GM21576 (cell line): ENCODE data around the gene MIGA2.

Experiments
- ATAC-seq: cut with Tn5 transposase; IDR thresholded peaks from one replicate; pipeline ENCODE4 v1.9.1; 2021; ENCODE audit warnings: mild to moderate bottlenecking, moderate library complexity; ENCODE audit not compliant: unreplicated experiment

The MIGA2 gene

GRCh38 chr9:129036923-129037766 is 719 bp downstream of the MIGA2 start:
- no peak for ATAC-seq

DNA sequence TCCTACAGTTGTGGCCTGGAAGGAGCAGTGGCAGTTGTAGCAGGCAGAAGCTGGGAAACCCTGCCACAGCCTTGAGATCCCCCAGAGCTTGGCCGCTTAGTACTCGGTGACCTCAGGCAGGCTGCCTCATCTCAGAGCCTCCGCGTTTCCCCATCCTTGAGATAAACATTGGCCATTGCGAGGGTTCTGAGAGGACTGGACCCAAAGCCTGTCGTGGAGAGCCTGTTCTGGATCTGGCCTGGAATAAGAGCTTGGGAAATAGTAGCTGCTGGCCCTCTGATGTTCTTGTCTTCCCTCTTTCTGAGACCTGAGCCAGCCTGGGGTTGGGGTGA is 1.3 kb downstream of the MIGA2 start:
- no peak for ATAC-seq

DNA sequence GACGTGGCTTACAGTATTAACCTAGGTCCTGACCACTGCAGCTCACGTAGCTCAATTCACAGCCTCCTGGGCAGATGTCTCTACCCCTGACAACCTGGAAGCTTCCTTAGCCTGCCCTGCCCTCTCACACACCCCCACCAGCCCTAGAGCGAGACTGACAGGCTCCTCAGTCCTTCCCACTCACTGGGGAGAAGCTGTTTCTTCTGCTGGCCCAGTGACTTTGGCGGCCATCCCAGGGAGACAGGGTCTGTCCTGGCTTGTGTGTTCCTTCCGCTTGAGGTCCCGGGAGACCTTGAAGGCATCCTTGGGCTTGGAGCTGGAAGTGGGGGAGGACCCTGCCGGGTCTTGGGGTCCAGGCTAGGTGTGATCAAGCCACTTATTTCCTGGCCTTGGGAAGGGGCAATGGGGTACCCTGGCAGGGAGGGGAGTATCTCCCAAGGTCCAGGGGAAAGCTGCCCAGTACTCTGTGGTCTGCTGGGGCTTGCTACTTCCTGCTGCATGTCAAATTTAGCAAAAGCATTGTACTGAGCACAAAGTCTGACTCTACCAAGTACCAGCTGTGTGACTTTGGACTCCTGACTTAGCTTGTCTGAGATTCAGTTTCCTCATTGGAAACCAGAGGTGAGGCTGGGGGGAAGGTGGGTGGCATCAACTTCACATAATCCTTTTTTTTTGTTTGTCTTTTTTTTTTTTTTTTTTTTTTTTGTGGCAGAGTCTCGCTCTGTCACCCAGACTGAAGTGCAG is 1.9 kb downstream of the MIGA2 start:
- no peak for ATAC-seq

- ATAC-seq, result no peak
Measured at GRCh38 chr9:129040113-129040643, 3.8 kb downstream of the MIGA2 start.

DNA sequence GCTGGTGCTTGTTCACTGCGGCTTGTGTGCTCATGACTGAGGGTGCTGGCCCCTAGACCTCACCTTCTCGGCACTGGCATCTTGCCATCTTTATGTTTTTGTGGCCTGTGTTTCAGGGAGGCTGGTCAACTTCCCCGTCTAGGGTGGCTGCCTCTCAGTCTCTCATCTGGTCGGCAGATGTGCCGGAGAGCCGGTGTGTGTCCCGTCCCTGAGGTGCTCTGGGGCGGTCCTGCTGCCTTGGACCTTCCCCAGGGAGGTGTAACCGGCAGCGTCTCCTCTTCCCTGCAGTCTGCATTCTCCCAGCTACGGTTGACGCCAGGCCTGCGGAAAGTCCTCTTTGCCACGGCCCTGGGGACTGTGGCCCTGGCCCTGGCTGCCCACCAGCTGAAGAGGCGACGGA is 5.6 kb downstream of the MIGA2 start:
- no peak for ATAC-seq

GRCh38 chr9:129052592-129052991 is 16.2 kb downstream of the MIGA2 start:
- ATAC-seq, result no peak

DNA sequence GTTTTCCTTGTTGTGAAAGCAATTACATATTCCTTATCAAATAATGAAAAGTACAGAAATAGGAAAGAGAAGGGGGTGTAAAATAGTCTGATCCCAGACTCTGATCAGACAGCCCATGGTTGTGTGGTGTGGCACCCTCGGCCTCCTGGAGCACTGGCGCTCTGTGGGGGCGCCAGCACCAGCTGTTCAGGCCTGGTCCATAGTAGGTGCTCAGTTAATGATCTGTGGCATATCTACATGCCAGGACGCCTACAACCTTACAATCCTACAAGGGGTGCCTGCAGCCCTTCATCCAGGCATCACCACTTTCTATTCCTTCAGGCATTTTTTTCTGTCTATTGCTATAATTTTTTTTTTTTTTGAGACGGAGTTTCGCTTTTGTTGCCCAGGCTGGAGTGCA is 16.6 kb downstream of the MIGA2 start:
- no peak for ATAC-seq

- no peak for ATAC-seq
Measured at GRCh38 chr9:129054163-129054851, 17.9 kb downstream of the MIGA2 start.

- no peak for ATAC-seq
Measured at GRCh38 chr9:129058965-129059795, 22.8 kb downstream of the MIGA2 start.

GRCh38 chr9:129059796-129060785 is 23.7 kb downstream of the MIGA2 start:
- no peak for ATAC-seq

DNA sequence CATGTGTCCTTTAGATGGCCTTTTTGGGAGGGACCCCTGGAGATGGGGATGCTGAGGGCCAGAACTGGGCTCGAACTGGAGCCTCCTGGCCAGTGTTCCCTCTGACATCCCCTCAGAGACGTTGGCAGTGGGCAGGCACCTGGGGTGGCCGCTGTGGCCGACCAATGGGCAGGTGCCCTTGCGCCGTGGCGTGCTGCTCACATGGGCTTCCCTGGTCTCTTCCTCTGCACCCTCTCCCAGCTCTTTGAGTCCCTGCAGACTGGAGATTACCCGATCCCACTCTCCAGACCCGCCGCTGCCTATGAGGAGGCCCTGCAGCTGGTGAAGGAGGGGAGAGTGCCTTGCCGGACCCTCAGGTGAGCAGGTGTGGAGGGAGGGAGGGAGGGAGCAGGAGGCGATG is 24.6 kb downstream of the MIGA2 start:
- ATAC-seq, result no peak

DNA sequence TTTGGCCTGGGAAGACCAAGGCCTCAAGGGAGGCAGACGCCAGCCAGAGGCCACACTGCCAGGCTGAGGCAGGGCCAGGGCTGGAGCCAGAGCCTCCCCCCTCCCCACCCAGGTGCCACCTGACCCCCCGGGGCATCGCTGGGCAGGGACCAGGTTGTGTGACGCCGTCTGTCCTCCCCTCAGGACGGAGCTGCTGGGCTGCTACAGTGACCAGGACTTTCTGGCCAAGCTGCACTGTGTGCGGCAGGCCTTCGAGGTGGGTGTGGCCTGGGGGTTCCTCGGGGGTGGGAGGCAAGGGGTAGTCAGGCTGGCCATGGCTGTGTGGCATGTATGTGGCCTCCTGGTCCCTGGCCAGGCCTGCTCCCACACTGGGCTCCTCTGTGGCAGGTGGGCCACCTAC is 26.6 kb downstream of the MIGA2 start:
- no peak for ATAC-seq

- no peak for ATAC-seq
Measured at GRCh38 chr9:129064499-129064908, 28.1 kb downstream of the MIGA2 start.

DNA sequence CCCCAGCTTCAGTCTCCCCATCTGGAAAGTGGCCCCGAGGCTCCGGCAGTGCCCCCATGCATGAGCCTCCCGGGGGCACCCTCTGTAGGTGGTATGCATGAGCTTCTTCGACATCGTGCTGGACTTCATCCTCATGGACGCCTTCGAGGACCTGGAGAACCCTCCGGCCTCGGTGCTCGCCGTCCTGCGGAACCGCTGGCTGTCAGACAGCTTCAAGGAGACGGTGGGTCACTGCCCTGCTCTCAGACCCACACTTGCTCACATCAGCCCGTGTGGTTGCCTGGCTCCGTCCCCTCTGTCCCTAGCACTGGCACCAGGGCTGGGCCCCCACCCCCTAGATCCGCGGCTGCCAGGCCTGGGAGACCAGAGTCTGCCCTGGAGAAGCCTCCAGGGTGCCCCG is 31.7 kb downstream of the MIGA2 start:
- no peak for ATAC-seq

- ATAC-seq, result peak; percentile 48
Measured at GRCh38 chr9:129068990-129069861, 32.8 kb downstream of the MIGA2 start.

DNA sequence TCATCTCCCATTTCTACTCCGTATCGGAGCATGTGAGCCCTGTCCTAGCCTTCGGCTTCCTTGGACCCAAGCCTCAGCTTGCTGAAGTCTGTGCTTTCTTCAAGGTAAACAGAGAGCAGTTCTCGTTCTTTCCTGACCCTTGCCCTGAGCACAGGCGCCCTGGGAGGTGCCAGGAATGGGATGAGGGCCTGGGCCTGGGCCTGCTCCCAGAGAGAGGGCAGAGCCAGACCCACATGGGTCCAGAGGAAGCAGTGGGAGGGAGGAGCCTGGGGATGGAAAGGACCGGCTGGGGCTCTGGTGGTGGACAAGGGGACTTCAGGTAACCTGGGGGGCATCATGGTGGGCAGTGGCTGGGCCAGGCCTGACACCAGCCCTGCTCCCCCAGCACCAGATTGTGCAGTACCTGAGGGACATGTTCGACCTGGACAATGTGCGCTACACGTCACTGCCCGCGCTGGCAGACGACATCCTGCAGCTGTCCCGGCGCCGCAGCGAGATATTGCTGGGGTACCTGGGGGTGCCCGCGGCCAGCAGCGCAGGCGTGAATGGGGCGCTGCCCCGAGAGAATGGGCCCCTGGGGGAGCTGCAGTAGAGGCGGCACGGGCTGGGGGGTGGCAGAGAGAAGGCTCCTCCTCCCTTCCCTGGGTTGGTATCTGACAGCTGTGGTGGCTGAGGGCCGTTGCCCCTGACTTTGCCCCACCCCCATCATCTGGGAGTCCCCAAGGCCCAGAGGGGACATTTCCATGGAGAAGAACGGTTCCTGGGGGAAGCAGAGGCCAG is 33.6 kb downstream of the MIGA2 start:
- no peak for ATAC-seq

DNA sequence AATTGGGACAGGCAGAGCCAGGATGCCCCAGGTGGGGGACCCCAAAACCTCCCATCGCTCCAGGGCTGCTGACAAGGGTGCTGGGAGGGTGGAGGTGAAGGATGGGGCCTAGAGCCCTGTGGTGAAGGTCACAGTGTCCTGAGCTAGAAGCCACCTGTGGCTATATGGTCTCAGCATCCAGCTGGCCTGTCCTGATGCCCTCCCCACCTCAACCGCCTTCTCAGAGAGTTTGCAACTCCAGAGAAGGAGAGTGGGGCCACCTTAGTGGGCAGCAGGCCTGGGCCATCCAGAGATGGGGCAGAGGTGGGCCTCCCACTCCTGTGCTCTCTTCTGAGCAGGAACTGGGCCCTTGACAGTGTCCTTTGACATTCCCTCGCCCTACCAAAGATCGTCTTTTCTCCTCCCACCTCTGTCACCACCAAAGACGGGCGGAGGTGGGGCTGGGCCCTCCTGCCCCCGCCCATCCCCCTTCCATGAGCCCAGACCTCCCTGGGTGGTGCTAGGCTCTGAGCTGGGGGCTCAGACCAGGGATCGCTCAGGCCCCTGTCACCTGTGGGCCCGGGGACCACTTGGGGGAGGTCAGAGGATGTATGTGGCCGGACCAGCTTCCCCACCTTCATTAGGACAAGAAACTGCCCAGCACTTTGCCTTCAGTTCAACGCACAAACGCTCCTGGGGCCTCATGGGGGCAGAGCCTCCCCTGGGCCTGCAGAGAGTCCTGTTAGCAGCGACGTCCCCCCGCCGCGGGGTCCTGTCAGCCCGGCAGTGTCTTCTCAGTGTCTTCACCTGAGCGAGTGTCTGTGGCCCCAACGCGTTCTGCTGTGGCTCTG is 34.5 kb downstream of the MIGA2 start:
- ATAC-seq, result no peak
